IMR-90 (cell line): ENCODE data around the gene TMPRSS7. TPM values are rescaled to one million over a fixed set of nuclear protein-coding genes. Genes with fewer than 3 reads are reported as not detected.

Source experiments
- ATAC-seq: fragments of 200-7000 bp; cut with Tn5 transposase; 2 replicates; pipeline ENCODE4 v1.9.1; 2020; ENCODE audit warnings: low read depth, mild to moderate bottlenecking, moderate library complexity
- BruUV-seq: library from RNA; stranded (reverse); fragments of 400-500 nt; replicated peaks from 2 replicates; lab custom pipeline; 2021; lab: Mats Ljungman, UMichigan
- CTCF ChIA-PET: fragments of 300-600 bp; formaldehyde crosslinking; extraction: SDS; loops from one replicate; lab custom pipeline; 2021; ENCODE audit warnings: antibody characterized with exemption; lab: Yijun Ruan, JAX
- POLR2A ChIA-PET: fragments of 300-600 bp; sonication (Branson Sonifier 250); formaldehyde crosslinking; loops from one replicate; lab custom pipeline; 2022; ENCODE audit warnings: antibody characterized with exemption; ENCODE audit not compliant: unreplicated experiment; lab: Charles Lee
- DNase-seq: peaks from one replicate; pipeline ENCODE4 v3.0.0; 2013
- H2AFZ ChIP-seq: replicated peaks from 2 replicates; pipeline ENCODE3; 2013; ENCODE audit warnings: low read length, mild to moderate bottlenecking; ENCODE audit not compliant: poor library complexity
- H2AK5ac ChIP-seq: 2 replicates; pipeline ENCODE4 v1.6.1; 2013; ENCODE audit warnings: low read depth, low read length, inconsistent platforms
- H2AK9ac ChIP-seq: replicated peaks from 2 replicates; pipeline ENCODE3; 2013; ENCODE audit warnings: mild to moderate bottlenecking, low read depth, low read length, moderate library complexity; ENCODE audit not compliant: poor library complexity
- H2BK120ac ChIP-seq: 2 replicates; pipeline ENCODE4 v1.6.1; 2013; ENCODE audit warnings: low read depth, low read length, inconsistent platforms
- H2BK15ac ChIP-seq: 3 replicates; pipeline ENCODE4 v1.6.1; 2013; ENCODE audit warnings: low read depth, low read length, inconsistent platforms
- H2BK20ac ChIP-seq: 2 replicates; pipeline ENCODE4 v1.6.1; 2013; ENCODE audit warnings: low read depth, mild to moderate bottlenecking, inconsistent platforms, low read length, moderate library complexity
- H2BK5ac ChIP-seq: 2 replicates; pipeline ENCODE4 v1.6.1; 2013; ENCODE audit warnings: mild to moderate bottlenecking, low read depth, low read length, inconsistent platforms; ENCODE audit not compliant: poor library complexity, severe bottlenecking
- H3K14ac ChIP-seq: replicated peaks from 2 replicates; pipeline ENCODE4 v1.6.1; 2013; ENCODE audit warnings: low read depth, low read length, inconsistent platforms
- H3K18ac ChIP-seq: 2 replicates; pipeline ENCODE4 v1.6.1; 2013; ENCODE audit warnings: low read depth, low read length, control low read depth
- H3K23ac ChIP-seq: 2 replicates; pipeline ENCODE4 v1.6.1; 2013; ENCODE audit warnings: low read depth, low read length, inconsistent platforms
- H3K27ac ChIP-seq: 2 replicates; pipeline ENCODE4 v1.5.1; 2013; ENCODE audit warnings: mild to moderate bottlenecking, control low read depth, low read length; ENCODE audit not compliant: insufficient read depth
- H3K27me3 ChIP-seq: 2 replicates; pipeline ENCODE4 v1.6.1; 2013; ENCODE audit warnings: low read length; ENCODE audit not compliant: control insufficient read depth, insufficient read depth
- H3K36me3 ChIP-seq: 2 replicates; pipeline ENCODE4 v1.6.1; 2013; ENCODE audit warnings: low read length, mixed read lengths; ENCODE audit not compliant: control insufficient read depth, insufficient read depth
- H3K4ac ChIP-seq: 2 replicates; pipeline ENCODE4 v1.6.1; 2013; ENCODE audit warnings: low read depth, low read length, inconsistent platforms
- H3K4me1 ChIP-seq: 2 replicates; pipeline ENCODE4 v1.6.1; 2013; ENCODE audit warnings: low read length, mixed read lengths; ENCODE audit not compliant: control insufficient read depth, insufficient read depth
- H3K4me2 ChIP-seq: 2 replicates; pipeline ENCODE4 v1.6.1; 2013; ENCODE audit warnings: low read depth, mild to moderate bottlenecking, control low read depth, low read length, moderate library complexity
- H3K4me3 ChIP-seq: 2 replicates; pipeline ENCODE4 v1.5.1; 2013; ENCODE audit warnings: low read depth, mild to moderate bottlenecking, control low read depth, low read length, moderate library complexity; ENCODE audit not compliant: insufficient read depth
- H3K56ac ChIP-seq: 2 replicates; pipeline ENCODE4 v1.6.1; 2013; ENCODE audit warnings: low read length, inconsistent platforms; ENCODE audit not compliant: insufficient read depth; ENCODE audit errors: extremely low read depth
- H3K79me1 ChIP-seq, 2 experiments: 2 replicates each; pipeline ENCODE4 v1.6.1; 2013; ENCODE audit warnings: low read length in 2 of 2, inconsistent platforms in 1 of 2, low read depth in 1 of 2
- H3K9ac ChIP-seq: 2 replicates; pipeline ENCODE4 v1.6.1; 2013; ENCODE audit warnings: low read depth, low read length, control low read depth
- H3K9me1 ChIP-seq: 2 replicates; pipeline ENCODE4 v1.6.1; 2013; ENCODE audit warnings: low read length, inconsistent platforms; ENCODE audit not compliant: insufficient read depth
- H3K9me3 ChIP-seq: 2 replicates; pipeline ENCODE4 v1.6.1; 2013; ENCODE audit warnings: low read length; ENCODE audit not compliant: control insufficient read depth, insufficient read depth
- H4K20me1 ChIP-seq: 2 replicates; pipeline ENCODE4 v1.6.1; 2013; ENCODE audit warnings: low read length, inconsistent platforms; ENCODE audit not compliant: insufficient read depth
- H4K5ac ChIP-seq: 2 replicates; pipeline ENCODE4 v1.6.1; 2013; ENCODE audit warnings: mild to moderate bottlenecking, low read depth, low read length, control low read depth
- H4K8ac ChIP-seq, 2 experiments: 2 replicates each; pipeline ENCODE4 v1.6.1; 2013; ENCODE audit warnings: low read depth in 2 of 2, low read length in 2 of 2, control low read depth in 1 of 2, inconsistent platforms in 1 of 2
- H4K91ac ChIP-seq: 2 replicates; pipeline ENCODE4 v1.6.1; 2013; ENCODE audit warnings: low read depth, low read length, inconsistent platforms; ENCODE audit not compliant: insufficient read depth
- BHLHE40 ChIP-seq: fragments of 150-350 bp; IDR thresholded peaks from 2 replicates; pipeline ENCODE4 v1.6.1; 2016; ENCODE audit warnings: mild to moderate bottlenecking, low read depth, low read length
- CEBPB ChIP-seq: IDR thresholded peaks from 2 replicates; pipeline ENCODE4 v1.6.1; 2012; ENCODE audit warnings: low read depth, low read length, improper control_type of control experiment
- CHD1 ChIP-seq: IDR thresholded peaks from 2 replicates; pipeline ENCODE4 v1.6.1; 2012; ENCODE audit warnings: low read depth, low read length, improper control_type of control experiment
- FOS ChIP-seq: fragments of 150-350 bp; IDR thresholded peaks from 2 replicates; pipeline ENCODE4 v1.6.1; 2016; ENCODE audit warnings: low read depth, low read length
- MAFK ChIP-seq: IDR thresholded peaks from 2 replicates; pipeline ENCODE4 v1.6.1; 2012; ENCODE audit warnings: low read depth, low read length, improper control_type of control experiment
- MAZ ChIP-seq: IDR thresholded peaks from 2 replicates; pipeline ENCODE4 v1.6.1; 2012; ENCODE audit warnings: low read depth, mild to moderate bottlenecking, low read length, improper control_type of control experiment, moderate library complexity, borderline replicate concordance
- MXI1 ChIP-seq: IDR thresholded peaks from 2 replicates; pipeline ENCODE4 v1.6.1; 2012; ENCODE audit warnings: low read depth, mild to moderate bottlenecking, low read length, moderate library complexity, borderline replicate concordance
- NFE2L2 ChIP-seq: fragments of 150-350 bp; IDR thresholded peaks from 2 replicates; pipeline ENCODE4 v1.6.1; 2016; ENCODE audit warnings: low read depth, mild to moderate bottlenecking, low read length
- POLR2A ChIP-seq: IDR thresholded peaks from 2 replicates; pipeline ENCODE4 v1.6.1; 2012; ENCODE audit warnings: mild to moderate bottlenecking, low read depth, low read length
- RAD21 ChIP-seq: IDR thresholded peaks from 2 replicates; pipeline ENCODE4 v1.6.1; 2012; ENCODE audit warnings: low read length, improper control_type of control experiment
- RCOR1 ChIP-seq: IDR thresholded peaks from 2 replicates; pipeline ENCODE4 v1.6.1; 2012; ENCODE audit warnings: mild to moderate bottlenecking, low read length, improper control_type of control experiment; ENCODE audit not compliant: insufficient replicate concordance
- SMC3 ChIP-seq: fragments of 150-350 bp; IDR thresholded peaks from 2 replicates; pipeline ENCODE4 v1.6.1; 2016; ENCODE audit warnings: low read depth, mild to moderate bottlenecking, antibody characterized with exemption, low read length, moderate library complexity
- WGBS, 2 experiments: methylation state at CpG; one replicate each; pipeline versions ENCODE4 v1.1.5 to v1.1.7; 2013; ENCODE audit warnings: missing lambda C conversion rate in 2 of 2; ENCODE audit not compliant: insufficient read length in 1 of 2; ENCODE audit errors: extremely low coverage in 2 of 2; 5-methylcytosine and 5-hydroxymethylcytosine counted together
- dilution Hi-C: fragments of 300-500 bp; cut with HindIII; formaldehyde crosslinking; loops from one replicate; pipeline ENCODE4 v1.14.3; 2018; ENCODE audit warnings: low sequenced_read_pairs; ENCODE audit not compliant: unreplicated experiment
- in situ Hi-C: fragments of 300-500 bp; cut with MboI; formaldehyde crosslinking; loops from 3 replicates; pipeline ENCODE4 v1.14.3; 2019; ENCODE audit warnings: low sequenced_read_pairs, inconsistent platforms, mixed read lengths
- intact Hi-C: fragments of 100-400 bp; cut with micrococcal nuclease; formaldehyde crosslinking; loops from 2 replicates; pipeline ENCODE4 v1.10.0; 2022
- polyA plus RNA-seq, 3 experiments: library from polyadenylated mRNA; depleted of rRNA; stranded (reverse); fragments of >200 nt; gene quantifications; 2 replicates each; pipeline ENCODE4 v1.2.3, GENCODE V29; 2012; ENCODE audit warnings: low replicate concordance in 1 of 3
- total RNA-seq: library from RNA; depleted of rRNA; stranded (reverse); fragments of >200 nt; gene quantifications from 2 replicates; pipeline ENCODE4 v1.2.3, GENCODE V29; 2012
- TF ChIP-seq, protein P1 (sequence below): fragments of 150-350 bp; IDR thresholded peaks from 2 replicates; pipeline ENCODE4 v1.6.1; 2017; ENCODE audit warnings: mild to moderate bottlenecking, antibody characterized with exemption, low read length, low read depth

TMPRSS7 gene
- total and polyA plus RNA-seq, 2 of the 4 experiments (the other 2 are of a cell fraction) = 0.07 TPM; not detected in 1

DNA sequence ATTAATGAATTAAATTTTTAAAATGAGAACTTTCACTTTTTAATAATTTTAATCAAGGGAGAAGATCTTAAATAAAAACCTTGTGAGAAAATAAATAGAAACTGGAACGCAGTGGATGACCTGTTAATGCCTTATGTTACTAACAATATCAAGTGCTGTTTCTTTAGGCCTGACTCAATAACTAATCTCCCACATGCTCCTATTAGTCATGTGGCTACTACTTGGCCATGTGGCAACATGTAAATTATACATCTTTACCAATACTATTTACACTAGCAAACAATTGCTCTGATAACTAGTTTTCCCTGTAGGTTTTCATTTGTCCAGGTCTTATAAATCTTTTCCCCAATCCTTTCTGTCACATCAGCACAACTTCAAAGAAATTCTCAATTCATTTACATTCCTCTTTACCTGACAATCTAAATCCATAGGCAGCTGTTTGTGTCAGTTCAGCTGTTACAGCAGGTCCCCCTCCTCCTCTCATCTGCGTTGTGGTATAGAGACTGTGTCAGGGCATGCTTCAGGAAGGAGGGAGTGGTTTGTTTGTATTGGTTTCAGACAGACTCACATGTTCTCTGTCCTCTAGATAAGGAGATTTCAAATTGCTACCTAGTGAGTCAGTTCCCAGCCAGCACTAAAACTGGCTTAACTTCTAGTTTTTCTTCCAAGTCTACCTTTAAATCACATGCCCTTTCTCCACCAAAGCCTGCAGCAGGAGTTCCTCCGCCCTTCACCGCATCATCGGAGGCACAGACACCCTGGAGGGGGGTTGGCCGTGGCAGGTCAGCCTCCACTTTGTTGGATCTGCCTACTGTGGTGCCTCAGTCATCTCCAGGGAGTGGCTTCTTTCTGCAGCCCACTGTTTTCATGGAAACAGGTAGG lies 40.3 kb downstream of the TMPRSS7 start:
- in situ Hi-C loops (no loop called here), intact Hi-C loops (no loop called here), dilution Hi-C loops (no loop called here)
- Histone ChIP-seq H3K4me1 (peaks cover 10% of the 10 kb centered on the region), H3K9ac (no peak overlapping the region), H3K18ac (peak overlapping the region; percentile 88), H4K8ac (peak overlapping the region in 1 of 2 experiments; percentile 76; a peak in 2 of 4 replicates), H3K23ac (peak overlapping the region; percentile 43), H4K5ac (peak overlapping the region; percentile 41; the same call in 1 of the 2 replicates), H3K36me3 (no peaks in the 10 kb centered on the region), H2AFZ (peak overlapping the region; percentile 90), H3K4me3 (peak overlapping the region; percentile 6; the same call in 1 of the 2 replicates), H4K20me1 (no peaks in the 10 kb centered on the region), H3K4me2 (peak overlapping the region; percentile 85), H3K27me3 (peaks cover 1% of the 10 kb centered on the region; the same call in 1 of the 2 replicates), H2BK20ac (peak overlapping the region; percentile 59), H3K56ac (no peak overlapping the region), H3K9me1 (peaks cover 6% of the 10 kb centered on the region), H4K91ac (peak overlapping the region; percentile 9; the same call in 1 of the 2 replicates), H2BK120ac (peak overlapping the region; percentile 75), H3K27ac (peak overlapping the region; percentile 70), H3K9me3 (no peaks in the 10 kb centered on the region), H2BK5ac (peak overlapping the region; percentile 97), H3K14ac (peak overlapping the region; percentile 46), H2BK15ac (peak overlapping the region; percentile 79; the same call in 1 of the 3 replicates), H2AK9ac (peak overlapping the region; percentile 62), H3K79me1 (no peaks in the 10 kb centered on the region), H3K4ac (peak overlapping the region; percentile 73), H2AK5ac (peak overlapping the region; percentile 30)
- DNase-seq (peak; percentile 97), ATAC-seq (peak; percentile 97)
- 0% methylated on average over 1 of the region's 6 CpGs; no CpG with 5 or more reads in 1 of the 2 experiments for WGBS, 2 experiments
- TF ChIP-seq, protein P1, sequence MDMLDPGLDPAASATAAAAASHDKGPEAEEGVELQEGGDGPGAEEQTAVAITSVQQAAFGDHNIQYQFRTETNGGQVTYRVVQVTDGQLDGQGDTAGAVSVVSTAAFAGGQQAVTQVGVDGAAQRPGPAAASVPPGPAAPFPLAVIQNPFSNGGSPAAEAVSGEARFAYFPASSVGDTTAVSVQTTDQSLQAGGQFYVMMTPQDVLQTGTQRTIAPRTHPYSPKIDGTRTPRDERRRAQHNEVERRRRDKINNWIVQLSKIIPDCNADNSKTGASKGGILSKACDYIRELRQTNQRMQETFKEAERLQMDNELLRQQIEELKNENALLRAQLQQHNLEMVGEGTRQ = peak; percentile 85
- no peak for TF ChIP-seq SMC3
- peak; percentile 82 for TF ChIP-seq BHLHE40
- TF ChIP-seq NFE2L2 = no peak
- peak; percentile 66; the same call in 1 of the 2 replicates for TF ChIP-seq CHD1
- peak; percentile 75 for TF ChIP-seq MXI1
- no peak for TF ChIP-seq RAD21
- TF ChIP-seq CEBPB = peak; percentile 78
- no peak for TF ChIP-seq MAZ
- TF ChIP-seq FOS = peak; percentile 52; the same call in 1 of the 2 replicates
- TF ChIP-seq MAFK = peak; percentile 64; the same call in 1 of the 2 replicates
- TF ChIP-seq POLR2A = no peak
- TF ChIP-seq RCOR1 = no peak
- CTCF ChIA-PET = no interaction called here
- BruUV-seq = no TSS peak
- POLR2A ChIA-PET = no interaction called here
